Suppressor macrophage (primary cell): ENCODE results near the gene BMP5.

Experiments used
- DNase-seq, 4 experiments: peaks; one replicate each; pipeline ENCODE4 v3.0.0-alpha.2; 2020 to 2022

The BMP5 gene

GRCh38 chr6:55705451-55706440 is 169.6 kb downstream of the BMP5 start:
- DNase-seq = peak in 1 of 4 experiments; percentile 1

- DNase-seq = no peak
Observed at GRCh38 chr6:55704421-55704820, 171.0 kb downstream of the BMP5 start.
